Astrocyte (in vitro differentiated cells and primary cell): ENCODE data around the gene SCLY. TPM values are rescaled to one million over a fixed set of nuclear protein-coding genes. Genes with fewer than 3 reads are reported as not detected.
"Not testable (repeated sequence)": the region's sequence is repeated elsewhere in the genome, so short reads cannot be mapped to it uniquely, and the experiment has no call there.

Experiments used
- DNase-seq: peaks from one replicate; pipeline ENCODE4 v3.0.0-alpha.2; 2010; ENCODE audit warnings: low read depth
- FAIRE-seq: peaks from 2 replicates; lab custom pipeline; 2011; peaks lifted over from hg19 to GRCh38; lab: Jason Lieb, UNC
- H2AFZ ChIP-seq: 2 replicates; pipeline ENCODE4 v1.6.0; 2012; ENCODE audit warnings: low read depth, low read length, inconsistent platforms
- H3K27ac ChIP-seq: 2 replicates; pipeline ENCODE4 v1.5.1; 2011; ENCODE audit warnings: low read depth, low read length, inconsistent platforms
- H3K27me3 ChIP-seq: 2 replicates; pipeline ENCODE4 v1.6.0; 2011; ENCODE audit warnings: low read length, inconsistent platforms; ENCODE audit not compliant: insufficient read depth
- H3K36me3 ChIP-seq: 2 replicates; pipeline ENCODE4 v1.5.1; 2011; ENCODE audit warnings: low read length, inconsistent platforms; ENCODE audit not compliant: insufficient read depth
- H3K4me1 ChIP-seq: 2 replicates; pipeline ENCODE4 v1.5.1; 2011; ENCODE audit warnings: low read length, inconsistent platforms; ENCODE audit not compliant: insufficient read depth
- H3K4me2 ChIP-seq: 2 replicates; pipeline ENCODE4 v1.6.0; 2012; ENCODE audit warnings: low read length, inconsistent platforms
- H3K4me3 ChIP-seq: 2 replicates; pipeline ENCODE4 v1.5.1; 2011; ENCODE audit warnings: low read depth, mild to moderate bottlenecking, low read length, inconsistent platforms; ENCODE audit not compliant: insufficient read depth
- H3K79me2 ChIP-seq: 2 replicates; pipeline ENCODE4 v1.6.0; 2012; ENCODE audit warnings: mild to moderate bottlenecking, low read length, inconsistent platforms; ENCODE audit not compliant: insufficient read depth
- H3K9ac ChIP-seq: 2 replicates; pipeline ENCODE4 v1.6.0; 2012; ENCODE audit warnings: mild to moderate bottlenecking, low read length, inconsistent platforms
- H3K9me3 ChIP-seq: 2 replicates; pipeline ENCODE4 v1.5.1; 2012; ENCODE audit warnings: low read depth, mild to moderate bottlenecking, low read length, inconsistent platforms; ENCODE audit not compliant: insufficient read depth
- H4K20me1 ChIP-seq: 2 replicates; pipeline ENCODE4 v1.6.0; 2012; ENCODE audit warnings: low read length, inconsistent platforms; ENCODE audit not compliant: insufficient read depth
- H3K27ac Mint-ChIP-seq: one replicate; pipeline ENCODE4 v1.8.0; 2021; ENCODE audit warnings: mild to moderate bottlenecking, mixed read lengths; ENCODE audit not compliant: unreplicated experiment
- H3K27me3 Mint-ChIP-seq: one replicate; pipeline ENCODE4 v1.8.0; 2021; ENCODE audit warnings: low read depth, mixed read lengths; ENCODE audit not compliant: unreplicated experiment
- H3K36me3 Mint-ChIP-seq: one replicate; pipeline ENCODE4 v1.8.0; 2021; ENCODE audit warnings: low read depth, mixed read lengths; ENCODE audit not compliant: unreplicated experiment
- H3K4me1 Mint-ChIP-seq: one replicate; pipeline ENCODE4 v1.8.0; 2021; ENCODE audit warnings: low read depth, mixed read lengths; ENCODE audit not compliant: unreplicated experiment
- H3K4me3 Mint-ChIP-seq: one replicate; pipeline ENCODE4 v1.8.0; 2021; ENCODE audit warnings: mild to moderate bottlenecking, moderate library complexity, mixed read lengths; ENCODE audit not compliant: unreplicated experiment
- H3K9me3 Mint-ChIP-seq: one replicate; pipeline ENCODE4 v1.8.0; 2021; ENCODE audit warnings: mild to moderate bottlenecking, mixed read lengths; ENCODE audit not compliant: unreplicated experiment
- CTCF ChIP-seq: IDR thresholded peaks from 2 replicates; pipeline ENCODE4 v1.5.1; 2011; ENCODE audit warnings: low read depth, mild to moderate bottlenecking, inconsistent platforms, low read length, moderate library complexity; ENCODE audit not compliant: insufficient read depth
- EZH2 ChIP-seq: IDR thresholded peaks from 2 replicates; pipeline ENCODE4 v1.6.1; 2012; ENCODE audit warnings: mild to moderate bottlenecking, low read length, inconsistent platforms; ENCODE audit not compliant: insufficient read depth
- total RNA-seq: library from RNA; stranded (reverse); gene quantifications from 2 replicates; pipeline ENCODE4 v1.2.1, GENCODE V29; 2021

SCLY gene
- total RNA-seq, 1 donor from 2014 or later: 15.4 TPM

DNA sequence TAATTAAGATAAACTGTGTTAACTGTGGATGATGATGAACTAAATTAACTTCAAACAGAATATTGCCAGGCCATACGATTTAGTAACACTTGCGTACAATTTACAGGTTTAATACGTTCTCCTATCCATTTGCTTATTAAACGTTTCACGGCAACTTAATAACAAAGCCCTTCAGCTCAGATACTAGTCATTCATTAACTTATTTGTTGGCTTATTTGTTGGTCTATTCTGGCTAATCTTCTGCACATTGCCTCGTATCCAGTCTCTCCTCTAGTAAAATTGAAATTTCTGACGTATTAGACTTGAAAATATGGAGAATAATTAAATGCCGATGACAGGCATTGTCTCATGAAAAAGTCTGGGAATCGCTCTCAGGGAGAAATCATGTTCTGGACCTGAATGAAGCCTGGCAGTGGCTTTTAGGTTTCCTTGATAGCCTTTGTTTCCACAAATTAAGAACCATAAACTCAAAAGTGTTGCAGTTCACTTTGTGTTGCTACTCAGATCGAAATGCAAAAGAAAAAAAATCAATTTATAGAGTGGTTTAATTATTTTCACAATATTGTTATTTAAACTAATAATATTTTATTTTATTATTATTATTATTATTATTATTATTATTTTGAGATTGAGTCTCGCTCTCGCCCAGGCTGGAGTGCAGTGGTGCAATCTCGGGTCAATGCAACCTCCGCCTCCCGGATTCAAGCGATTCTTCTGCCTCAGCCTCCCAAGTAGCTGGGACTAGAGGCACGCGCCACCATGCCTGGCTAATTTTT is 4.5 kb downstream of the SCLY start:
- Mint-ChIP-seq H3K9me3 (no peaks in the 10 kb centered on the region), H3K4me3 (no peak overlapping the region), H3K36me3 (peaks cover 12% of the 10 kb centered on the region), H3K27me3 (no peaks in the 10 kb centered on the region), H3K4me1 (peaks cover 6% of the 10 kb centered on the region), H3K27ac (no peak overlapping the region)
- Histone ChIP-seq H3K9me3 (no peaks in the 10 kb centered on the region), H3K27ac (no peak overlapping the region), H2AFZ (no peak overlapping the region), H3K4me2 (no peak overlapping the region), H4K20me1 (no peaks in the 10 kb centered on the region), H3K79me2 (no peaks in the 10 kb centered on the region), H3K27me3 (no peaks in the 10 kb centered on the region), H3K4me1 (peaks cover 6% of the 10 kb centered on the region), H3K36me3 (peaks cover 2% of the 10 kb centered on the region), H3K4me3 (no peak overlapping the region), H3K9ac (no peak overlapping the region)
- no peak for FAIRE-seq
- no peak for DNase-seq
- no peak for TF ChIP-seq EZH2
- no peak for TF ChIP-seq CTCF

DNA sequence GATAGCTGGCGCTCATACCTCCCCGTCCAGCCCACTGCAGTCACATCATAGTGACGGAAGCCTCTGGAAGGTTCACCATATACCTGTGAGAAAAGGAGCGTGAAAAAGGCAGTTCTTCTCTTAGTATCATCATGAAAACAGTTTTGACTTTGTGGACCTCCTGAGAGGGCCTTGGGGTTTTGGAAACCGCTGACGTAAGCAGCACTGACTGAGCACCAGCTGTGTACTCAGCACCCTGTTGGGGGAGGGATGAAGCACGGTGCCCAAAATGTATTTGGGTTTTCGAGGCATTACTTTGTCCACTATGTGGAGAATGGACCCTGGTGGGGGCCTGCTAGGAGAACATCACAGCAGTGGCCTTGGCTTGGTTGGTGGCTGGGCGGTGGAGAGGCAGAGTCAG is 5.4 kb downstream of the SCLY start:
- no peaks in the 10 kb centered on the region for H3K27me3 ChIP-seq
- no peaks in the 10 kb centered on the region for H3K9me3 ChIP-seq
- FAIRE-seq (no peak), DNase-seq (no peak)
- TF ChIP-seq EZH2 (no peak), CTCF (no peak)
- H3K4me1 Mint-ChIP-seq: peaks cover 6% of the 10 kb centered on the region
- H3K27ac ChIP-seq: no peak overlapping the region
- H3K9me3 Mint-ChIP-seq: no peaks in the 10 kb centered on the region
- no peak overlapping the region for H3K4me2 ChIP-seq
- peaks cover 2% of the 10 kb centered on the region for H3K36me3 ChIP-seq
- no peak overlapping the region for H3K4me3 ChIP-seq
- H4K20me1 ChIP-seq: no peaks in the 10 kb centered on the region
- no peak overlapping the region for H3K9ac ChIP-seq
- H3K4me1 ChIP-seq: peaks cover 6% of the 10 kb centered on the region
- peaks cover 12% of the 10 kb centered on the region for H3K36me3 Mint-ChIP-seq
- H3K79me2 ChIP-seq: no peaks in the 10 kb centered on the region
- H2AFZ ChIP-seq: no peak overlapping the region
- H3K27ac Mint-ChIP-seq: no peak overlapping the region
- H3K4me3 Mint-ChIP-seq: no peak overlapping the region
- H3K27me3 Mint-ChIP-seq: no peaks in the 10 kb centered on the region

- not testable (repeated sequence) for H3K27me3 Mint-ChIP-seq, H3K4me1 ChIP-seq, H3K9me3 Mint-ChIP-seq, DNase-seq, H3K27ac Mint-ChIP-seq, H4K20me1 ChIP-seq, H3K79me2 ChIP-seq, H3K27me3 ChIP-seq, H3K27ac ChIP-seq, H3K4me3 Mint-ChIP-seq, H3K36me3 ChIP-seq, H3K4me1 Mint-ChIP-seq, H3K9ac ChIP-seq, H3K4me3 ChIP-seq, H3K4me2 ChIP-seq, H3K9me3 ChIP-seq, H2AFZ ChIP-seq, FAIRE-seq
- H3K36me3 Mint-ChIP-seq: peaks cover 15% of the 10 kb centered on the region
Observed at GRCh38 chr2:238066718-238067117, 5.9 kb downstream of the SCLY start.
